Measurements from ENCODE around the gene PRPS2. TPM values are rescaled to one million over a fixed set of nuclear protein-coding genes. Genes with fewer than 3 reads are reported as not detected.
A peak's percentile ranks its signal among the peaks of the same experiment; 100 is the strongest.

Gene PRPS2
- total RNA-seq = 53.3 TPM

DNA sequence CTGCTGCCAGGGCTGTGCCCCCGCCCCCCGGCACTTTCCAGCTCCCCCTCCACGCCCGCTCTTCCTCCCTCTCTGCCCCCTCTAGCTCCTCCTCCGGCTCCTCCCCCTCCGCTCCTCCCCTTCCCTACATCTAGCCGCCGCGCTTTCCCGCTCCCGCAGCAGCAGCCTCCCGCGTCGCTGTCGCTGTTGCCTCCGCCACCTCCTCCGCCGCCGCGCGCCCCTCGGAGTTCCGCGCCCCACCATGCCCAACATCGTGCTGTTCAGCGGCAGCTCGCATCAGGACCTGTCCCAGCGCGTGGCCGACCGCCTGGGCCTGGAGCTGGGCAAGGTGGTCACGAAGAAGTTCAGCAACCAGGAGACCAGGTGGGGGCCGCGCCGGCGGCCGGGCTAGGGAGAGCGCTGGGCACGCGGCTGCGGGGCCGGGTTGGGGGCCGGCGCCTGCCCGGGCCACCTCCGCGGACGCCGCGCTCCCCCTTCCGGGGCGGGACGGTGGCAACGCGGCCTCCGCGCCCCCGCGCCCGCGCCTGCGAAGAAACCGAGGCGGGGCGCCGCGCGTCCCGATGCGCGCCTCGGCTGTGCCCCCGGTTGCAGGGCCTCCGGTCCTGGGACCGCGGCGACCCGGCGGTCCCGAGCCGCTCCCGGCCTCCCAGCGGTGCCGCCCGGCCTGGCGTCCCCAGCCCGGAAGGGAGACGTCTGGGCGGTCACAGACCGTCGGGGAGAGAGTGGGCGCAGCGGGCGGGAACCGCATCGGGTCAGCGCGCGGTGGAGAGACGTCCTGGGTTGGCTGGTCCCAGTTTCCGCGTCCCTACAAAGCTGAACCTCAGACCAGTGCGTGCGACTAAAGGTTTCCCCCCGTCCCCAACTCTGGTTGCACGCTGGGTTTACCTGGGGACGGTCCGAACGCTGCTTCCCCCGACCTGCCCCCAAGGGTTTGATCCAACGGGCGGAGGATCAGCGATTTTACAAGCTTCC lies at the start of gene PRPS2:
TSS of gene PRPS2 (plus strand) at position 156 of the 972 bp plus-strand sequence. CDS start at position 242, 86 bp downstream.
- DNase-seq (ENCODE audit: low spot score) = peak; percentile 47

DNA sequence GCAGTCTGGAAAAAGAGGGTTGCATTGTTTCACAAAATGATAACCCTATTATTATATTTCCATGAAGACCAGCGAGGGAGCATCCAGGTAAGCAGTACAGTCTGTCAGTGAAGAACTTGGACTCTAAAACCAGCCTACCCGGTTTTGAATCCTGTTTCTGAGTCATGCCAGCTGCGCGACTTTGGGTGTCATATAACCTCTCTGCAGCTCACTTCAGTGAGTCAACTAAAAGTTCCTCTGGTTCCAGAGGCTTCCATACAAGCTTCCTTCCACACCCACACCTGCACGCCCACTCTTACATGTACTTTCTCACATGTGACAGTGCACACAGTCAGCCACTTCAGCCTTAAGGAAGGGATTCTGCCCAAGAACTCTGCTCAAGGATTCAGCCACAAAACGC lies 49.8 kb upstream of the PRPS2 start:
- DNase-seq (ENCODE audit: low spot score) = no peak

DNA sequence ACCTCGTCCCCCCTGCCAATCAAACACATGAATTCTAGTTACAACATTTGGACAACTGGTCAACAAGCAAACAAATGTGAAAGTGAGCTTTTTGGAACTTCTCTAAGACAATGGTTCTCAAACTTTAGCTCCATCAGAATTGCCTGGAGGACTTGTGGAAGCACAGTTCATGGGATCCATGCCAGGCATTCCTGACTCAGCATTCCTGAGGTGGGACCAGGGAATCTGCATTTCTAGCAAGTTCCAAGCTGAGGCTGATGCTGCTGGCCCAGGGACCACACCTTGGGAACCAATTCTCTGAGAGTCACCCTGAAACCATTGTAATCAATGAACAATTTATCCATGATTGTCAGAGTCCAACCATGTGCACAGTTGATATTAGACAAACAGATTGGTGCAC lies 43.8 kb upstream of the PRPS2 start:
- no peak for DNase-seq (ENCODE audit: low spot score)

DNA sequence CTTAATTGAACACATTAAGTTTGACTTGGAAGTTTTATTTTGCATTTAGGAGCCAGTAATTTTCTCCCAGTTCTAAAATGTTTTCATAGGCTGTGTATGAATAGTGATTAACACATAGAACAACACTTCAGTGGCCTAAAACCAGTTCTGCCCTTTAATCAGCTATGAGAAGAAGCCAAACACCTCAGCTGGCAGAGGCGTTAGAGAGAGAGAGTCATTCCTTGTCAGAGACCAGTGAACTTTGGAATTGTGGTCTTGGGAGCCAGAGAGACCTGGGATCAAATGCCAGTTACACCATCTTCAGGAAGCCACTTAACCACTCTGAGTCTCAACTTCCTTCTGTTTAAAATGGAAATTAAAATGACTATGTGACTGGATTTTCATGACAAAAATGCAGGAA lies 39.3 kb upstream of the PRPS2 start:
- DNase-seq (ENCODE audit: low spot score) = peak; percentile 14

DNA sequence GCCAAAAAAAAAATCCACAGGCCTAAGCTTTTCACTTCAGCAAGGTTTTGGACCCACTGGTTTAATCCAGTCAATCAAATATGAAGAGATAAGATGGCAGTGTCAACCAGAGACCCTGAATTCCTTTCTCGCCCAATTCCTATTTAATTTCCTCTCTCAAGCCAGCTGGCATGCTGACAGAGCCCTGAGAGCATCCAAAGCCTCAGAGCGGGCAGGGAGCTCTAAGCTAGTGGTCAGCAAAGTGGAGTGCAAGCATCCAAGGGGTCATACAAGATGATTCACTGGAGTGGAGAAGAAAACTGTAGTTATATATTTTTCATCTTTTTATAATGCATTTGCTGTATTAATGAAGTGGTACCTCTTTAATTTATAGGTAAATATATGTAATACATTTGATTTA lies 37.8 kb upstream of the PRPS2 start:
- no peak for DNase-seq (ENCODE audit: low spot score)

DNA sequence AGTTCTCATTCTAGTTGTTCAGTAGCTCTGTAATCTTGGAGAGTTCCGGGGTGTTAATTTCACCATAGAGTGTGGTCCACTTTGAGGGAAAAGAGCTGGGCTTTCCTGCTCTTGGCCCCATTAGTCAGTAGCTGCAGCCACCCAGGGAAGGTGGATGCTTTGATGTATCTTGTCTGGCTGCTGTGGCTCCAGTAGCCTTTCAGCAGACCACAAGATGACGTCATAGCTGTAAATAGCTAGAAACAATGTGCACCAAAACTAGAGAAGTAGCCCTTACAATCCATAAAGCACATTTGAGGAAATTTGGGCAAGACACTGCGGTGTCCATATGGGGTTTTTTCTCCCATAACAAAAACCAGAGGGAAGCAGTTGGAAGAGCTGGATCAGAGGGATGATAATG lies 32.9 kb upstream of the PRPS2 start:
- no peak for DNase-seq (ENCODE audit: low spot score)

DNA sequence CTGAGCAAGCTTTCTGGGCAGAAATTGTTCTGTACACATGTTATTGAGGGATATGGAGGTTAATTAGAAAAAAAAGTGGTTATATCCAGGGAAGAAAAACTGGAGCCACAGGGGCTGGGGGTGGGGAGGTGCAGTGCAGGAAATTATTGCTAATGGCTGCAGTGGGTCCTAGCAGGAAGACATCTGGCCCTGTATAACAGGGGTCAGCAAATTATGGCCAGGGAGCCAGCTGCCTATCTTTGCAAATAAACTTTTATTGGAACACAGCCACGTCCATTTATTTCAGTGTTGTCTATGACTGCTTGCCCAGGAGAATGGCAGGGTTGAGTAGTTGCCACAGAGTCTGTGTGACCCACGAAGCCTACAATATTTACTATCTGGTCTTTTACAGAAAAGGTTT lies 23.4 kb upstream of the PRPS2 start:
- DNase-seq (ENCODE audit: low spot score) = no peak

DNA sequence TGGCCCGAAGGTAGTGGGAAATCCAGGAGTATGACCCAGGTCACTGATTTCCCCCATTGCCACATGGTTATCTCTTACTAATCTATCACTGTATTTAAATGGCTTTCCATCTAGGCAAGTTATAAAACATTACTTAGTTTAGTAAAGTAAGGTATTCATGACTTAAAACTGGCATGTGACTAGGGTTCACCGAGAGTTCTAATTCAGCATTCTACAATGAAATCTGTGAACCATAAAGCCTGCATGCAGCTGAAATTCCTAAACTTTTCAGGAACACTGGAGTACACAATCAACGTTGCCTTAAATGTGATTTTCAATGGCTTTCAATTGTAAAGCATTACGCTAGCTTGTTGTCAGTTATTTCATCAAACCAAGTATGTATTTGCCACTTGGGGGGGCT lies 22.7 kb upstream of the PRPS2 start:
- no peak for DNase-seq (ENCODE audit: low spot score)

DNA sequence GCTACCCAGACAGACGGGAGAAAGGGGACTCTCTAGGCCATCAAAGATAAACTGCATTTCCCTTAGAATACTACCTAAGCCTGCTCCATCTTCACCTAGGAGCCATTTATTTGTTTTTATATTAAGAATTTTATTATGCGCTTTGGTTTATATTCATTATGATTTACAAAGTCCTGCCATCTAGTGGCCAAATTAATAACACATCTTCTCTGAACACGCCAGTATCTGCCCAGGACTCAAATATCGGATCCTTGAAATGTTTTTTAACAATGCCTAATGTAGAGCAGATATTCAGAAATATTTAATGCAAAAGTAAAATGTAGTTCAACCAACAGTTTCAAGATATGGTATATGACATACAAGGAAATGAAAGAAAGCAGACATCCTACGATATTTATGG lies 20.8 kb upstream of the PRPS2 start:
- DNase-seq (ENCODE audit: low spot score) = no peak

DNA sequence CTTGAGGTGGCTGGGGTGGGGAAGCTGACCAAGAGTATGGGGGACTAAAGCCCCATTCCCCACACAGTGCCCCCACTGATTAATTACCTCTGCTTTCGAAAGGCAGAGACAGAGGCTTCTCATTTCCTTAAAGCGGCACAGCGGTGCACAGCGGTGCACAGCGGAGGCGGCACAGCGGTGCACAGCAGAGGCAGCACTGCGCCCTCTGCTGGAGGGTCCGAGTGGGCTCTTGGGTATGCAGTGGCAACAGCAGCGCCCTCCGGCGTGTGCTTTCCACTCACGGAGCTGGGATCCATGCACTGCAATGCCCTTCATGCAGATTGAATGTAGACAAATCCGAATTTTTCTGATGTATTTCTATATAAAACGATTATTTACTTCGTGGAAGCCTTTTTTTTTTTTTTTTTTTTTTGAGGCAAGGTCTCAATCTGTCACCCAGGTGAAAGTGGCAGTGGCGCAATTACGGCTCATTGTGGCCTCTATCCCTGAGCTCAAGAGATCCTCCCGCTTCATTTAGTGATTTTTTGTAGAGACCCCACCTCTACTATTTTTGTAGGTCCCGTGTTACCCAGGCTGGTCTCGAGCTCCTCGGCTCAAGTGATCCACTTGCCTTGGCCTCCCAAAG lies 19.7 kb upstream of the PRPS2 start:
- DNase-seq (ENCODE audit: low spot score) = peak; percentile 32

DNA sequence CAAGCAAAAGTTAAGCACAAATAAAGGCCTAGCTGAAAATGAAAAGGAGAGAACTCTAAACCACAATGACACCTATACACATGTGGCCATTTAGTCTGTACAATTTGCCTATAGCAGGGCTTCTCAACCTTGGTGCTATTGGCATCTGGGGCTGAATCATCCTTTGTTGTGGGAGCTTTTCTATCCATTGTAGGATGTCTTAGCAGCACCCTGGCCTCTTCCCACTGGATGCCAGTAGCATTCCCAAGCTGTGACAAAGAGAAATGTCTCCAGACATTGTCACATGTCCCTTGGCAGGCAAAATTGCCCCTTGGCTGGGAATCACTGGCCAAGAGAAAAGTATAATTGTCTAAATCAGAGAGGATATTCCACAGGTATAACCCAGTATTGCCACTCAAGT lies 13.5 kb upstream of the PRPS2 start:
- no peak for DNase-seq (ENCODE audit: low spot score)

DNA sequence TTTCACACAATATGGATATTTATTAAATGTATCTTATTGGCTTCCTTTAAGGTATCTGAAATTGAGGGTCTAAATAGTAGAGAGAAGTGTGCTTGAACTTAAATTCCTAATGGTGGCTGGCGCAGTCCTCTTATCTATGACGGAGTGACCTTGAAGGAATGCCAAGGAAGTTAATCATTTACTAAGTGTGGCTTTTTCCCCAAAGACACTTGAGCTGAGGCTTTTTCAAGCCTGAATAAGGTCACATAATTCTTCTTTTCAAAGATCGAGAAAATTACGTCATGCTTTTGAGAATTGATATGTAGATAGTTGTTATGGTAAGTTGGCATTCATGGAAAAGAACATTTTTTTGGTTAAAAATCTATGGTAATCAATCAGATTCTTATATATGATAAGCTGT lies 11.7 kb upstream of the PRPS2 start:
- DNase-seq (ENCODE audit: low spot score) = no peak

DNA sequence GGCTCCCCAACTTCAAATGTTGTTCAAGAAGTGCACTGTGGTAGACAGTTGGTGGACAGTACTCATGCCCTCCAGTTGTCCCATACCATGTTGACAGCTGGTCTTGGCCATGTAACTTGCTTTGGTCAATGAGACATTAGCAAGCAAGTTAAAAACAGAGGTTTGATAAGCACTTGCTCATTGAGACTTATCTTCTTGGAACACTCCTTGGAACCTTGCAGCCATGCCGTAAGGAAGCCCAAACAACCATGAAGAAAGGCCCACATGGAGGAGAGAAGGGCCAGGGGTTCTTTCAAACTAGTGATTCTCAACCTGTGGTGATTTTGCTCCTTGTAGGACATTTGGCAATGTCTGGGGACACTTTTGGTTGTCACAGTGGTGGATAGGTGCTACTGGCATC lies 2.6 kb upstream of the PRPS2 start:
- DNase-seq (ENCODE audit: low spot score) = no peak

DNA sequence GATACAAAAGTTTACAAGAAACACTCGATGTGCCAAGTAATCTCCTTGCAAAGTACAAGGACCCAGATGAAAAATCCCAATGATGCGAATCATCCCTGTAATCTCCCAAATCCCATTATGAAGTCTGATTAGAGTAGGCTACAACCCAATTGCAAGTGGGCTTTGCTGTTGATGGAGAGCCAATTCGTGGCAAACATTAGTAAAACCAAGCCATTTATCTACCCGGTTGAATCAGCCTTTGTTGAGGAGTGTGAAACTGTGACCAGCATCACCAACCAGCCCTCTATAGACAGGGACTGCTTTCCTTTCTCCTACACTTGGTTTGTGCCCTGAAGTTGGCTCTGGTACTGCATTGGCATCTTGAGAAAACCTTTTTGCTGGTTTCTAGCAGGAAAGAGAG lies 1.2 kb upstream of the PRPS2 start:
- no peak for DNase-seq (ENCODE audit: low spot score)

DNA sequence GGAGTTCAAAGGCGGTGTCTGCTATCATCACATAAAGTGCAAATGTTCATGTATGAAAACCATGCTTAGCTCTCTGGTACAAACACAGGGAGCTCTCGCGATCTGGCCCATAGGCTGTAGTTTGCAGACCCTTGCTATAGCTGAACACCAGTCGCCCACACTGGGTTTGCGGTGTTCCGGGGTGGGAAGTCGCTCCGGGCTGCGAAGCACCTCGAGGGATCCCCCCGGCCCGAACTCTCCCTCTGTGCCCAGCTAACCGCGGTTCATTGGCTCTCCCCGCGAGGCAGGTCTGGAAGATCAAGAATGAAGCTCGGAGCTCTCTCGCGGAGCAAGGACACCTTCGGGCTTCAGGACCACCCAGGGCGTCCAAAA lies 341 bp upstream of the PRPS2 start:
- no peak for DNase-seq (ENCODE audit: low spot score)

DNA sequence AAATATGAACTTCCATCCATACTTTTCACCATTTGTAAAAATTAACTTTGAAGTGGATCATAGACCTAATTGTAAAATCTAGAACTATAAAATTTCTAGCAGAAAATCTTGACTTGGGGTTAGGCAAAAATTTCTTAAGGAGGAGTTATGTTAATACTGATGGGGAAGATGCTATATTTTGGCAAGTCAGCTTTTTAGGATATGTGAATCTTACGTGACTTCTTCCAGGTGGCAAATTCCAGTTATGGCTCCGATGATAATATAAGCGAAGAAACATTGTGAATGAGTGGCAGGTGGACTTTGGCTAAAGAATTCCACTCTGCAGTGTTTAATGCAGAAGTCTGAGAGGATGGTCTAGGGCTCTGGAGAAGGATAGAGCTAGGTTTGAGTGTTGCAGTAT lies 1.5 kb downstream of the PRPS2 start:
- no peak for DNase-seq (ENCODE audit: low spot score)

DNA sequence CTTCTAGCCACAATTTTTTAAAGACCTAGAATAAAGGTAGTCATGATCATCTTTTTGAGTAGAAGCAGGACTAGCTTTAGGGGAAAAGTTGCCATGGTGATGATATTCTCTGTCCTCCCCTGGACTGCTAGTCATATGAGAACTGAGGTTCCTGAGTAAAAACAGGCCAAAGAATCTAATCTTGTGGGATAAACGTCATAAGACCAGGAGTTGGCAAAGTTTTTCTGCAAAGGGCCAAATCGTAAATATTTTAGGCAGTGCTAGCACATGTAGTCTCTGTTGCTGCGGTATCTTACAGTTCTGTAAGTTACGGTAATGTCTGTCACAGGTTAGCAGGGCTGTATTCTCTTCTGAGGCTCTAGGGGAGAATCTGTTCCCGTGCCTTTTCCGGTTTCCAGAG lies 3.4 kb downstream of the PRPS2 start:
- DNase-seq (ENCODE audit: low spot score) = no peak

DNA sequence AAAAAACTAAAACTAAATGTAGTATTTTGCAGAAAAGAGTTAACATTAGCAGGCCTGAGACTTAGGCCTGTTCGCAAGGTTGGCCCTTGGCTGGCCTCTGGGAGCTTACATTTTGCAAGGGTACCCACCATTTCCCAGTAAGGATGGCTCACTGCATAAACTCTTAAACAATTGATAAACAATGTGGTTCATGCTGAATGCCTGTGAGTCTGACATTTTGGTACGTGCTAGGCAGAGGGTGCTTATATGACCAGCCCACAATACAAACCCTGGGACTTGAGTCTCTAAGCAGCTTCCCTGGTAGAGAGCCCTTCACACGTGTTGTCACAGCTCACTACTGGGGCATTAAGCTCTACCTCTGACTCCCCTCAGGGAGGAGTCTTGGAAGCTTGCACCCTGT lies 7.4 kb downstream of the PRPS2 start:
- no peak for DNase-seq (ENCODE audit: low spot score)

DNA sequence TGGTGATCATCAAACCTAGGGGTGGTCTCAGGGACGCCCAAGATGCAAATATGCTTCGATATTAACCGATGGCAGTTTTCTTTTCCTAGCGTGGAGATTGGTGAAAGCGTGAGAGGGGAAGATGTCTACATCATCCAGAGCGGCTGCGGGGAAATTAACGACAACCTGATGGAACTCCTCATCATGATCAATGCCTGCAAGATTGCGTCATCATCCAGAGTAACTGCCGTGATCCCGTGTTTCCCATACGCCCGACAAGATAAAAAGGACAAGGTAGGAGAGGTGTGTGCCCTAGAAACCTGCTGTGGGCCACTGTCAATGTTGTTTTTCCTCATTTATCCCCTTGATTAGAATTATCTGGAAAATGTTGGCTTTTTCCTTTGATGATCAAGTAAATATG lies 7.9 kb downstream of the PRPS2 start:
- DNase-seq (ENCODE audit: low spot score) = no peak

DNA sequence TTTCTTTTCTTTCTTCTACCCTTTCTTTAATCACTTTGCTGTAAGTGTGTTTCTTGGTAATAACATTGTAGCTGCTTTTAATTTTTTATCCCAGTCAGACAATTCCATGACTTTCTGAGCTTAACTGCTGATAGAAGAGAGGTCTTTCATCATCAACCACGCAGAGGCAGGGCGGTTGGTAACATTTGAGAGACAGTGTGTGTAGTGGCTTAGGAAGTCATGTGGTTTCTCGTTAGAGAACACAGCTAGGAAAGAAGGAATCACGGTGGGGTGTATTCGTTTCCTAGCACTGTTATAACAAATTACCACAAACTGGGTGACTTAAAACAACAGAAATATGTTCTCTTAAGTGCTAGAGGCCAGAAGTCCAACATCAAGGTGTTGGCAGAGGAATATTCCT lies 11.5 kb downstream of the PRPS2 start:
- DNase-seq (ENCODE audit: low spot score) = no peak

DNA sequence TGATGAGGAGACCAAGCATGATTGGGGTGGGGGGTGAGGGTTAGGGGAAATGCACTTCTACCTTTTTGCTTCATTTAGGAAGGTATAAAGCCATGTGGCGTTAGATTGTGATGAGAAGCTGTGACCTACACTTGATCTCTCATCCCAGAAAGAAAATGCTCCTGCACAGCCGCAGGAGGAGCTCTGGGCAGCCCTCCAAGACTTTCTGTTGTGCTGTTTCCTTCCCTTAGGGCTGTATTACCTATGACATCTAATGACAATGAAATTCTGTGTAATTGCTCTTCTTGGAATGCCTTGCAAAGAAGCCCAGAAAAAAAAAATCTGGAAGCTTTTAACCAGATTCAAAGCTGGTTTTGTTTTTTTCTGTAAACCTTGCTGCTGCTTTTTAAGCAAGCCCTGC lies 13.4 kb downstream of the PRPS2 start:
- DNase-seq (ENCODE audit: low spot score) = no peak

DNA sequence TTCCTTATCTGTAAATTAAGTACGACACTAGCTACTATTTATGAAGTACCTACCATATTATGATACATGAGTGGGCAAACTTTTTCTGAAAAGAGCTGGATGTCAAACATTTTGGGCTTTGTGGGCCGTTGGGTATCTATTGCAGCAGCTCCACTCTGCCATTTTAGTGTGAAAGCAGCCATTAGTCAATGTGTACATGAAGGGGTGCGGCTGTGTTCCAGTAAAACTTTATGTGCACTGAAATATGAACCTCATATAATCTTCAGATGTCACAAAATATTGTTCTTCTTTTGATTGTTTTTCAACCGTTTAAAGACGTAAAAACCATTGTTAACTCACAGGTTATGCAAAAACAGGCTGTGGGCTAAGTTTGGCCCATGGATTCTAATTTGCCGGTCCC lies 14.1 kb downstream of the PRPS2 start:
- DNase-seq (ENCODE audit: low spot score) = no peak

DNA sequence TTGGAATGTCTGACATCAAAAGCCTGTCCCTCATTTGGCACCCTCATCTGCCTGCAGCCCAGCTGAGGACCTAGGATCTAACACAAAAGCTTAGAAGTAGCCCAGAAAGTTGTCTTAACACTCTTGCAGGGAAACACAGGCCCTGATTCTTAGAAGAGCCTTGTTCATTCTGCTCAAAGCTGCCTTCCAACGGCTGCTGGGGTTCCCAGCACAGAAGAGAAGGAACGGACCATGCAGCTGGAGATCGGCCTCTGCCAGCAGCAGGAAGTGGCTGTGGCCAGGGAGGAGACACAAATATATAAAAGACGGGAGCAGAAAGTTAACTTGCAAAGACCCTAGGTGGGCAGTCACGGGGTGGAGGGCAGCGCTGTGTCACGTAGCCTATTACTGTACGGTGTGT lies 20.4 kb downstream of the PRPS2 start:
- DNase-seq (ENCODE audit: low spot score) = no peak
